Measurements from ENCODE around the gene DNAJB2.

DNA sequence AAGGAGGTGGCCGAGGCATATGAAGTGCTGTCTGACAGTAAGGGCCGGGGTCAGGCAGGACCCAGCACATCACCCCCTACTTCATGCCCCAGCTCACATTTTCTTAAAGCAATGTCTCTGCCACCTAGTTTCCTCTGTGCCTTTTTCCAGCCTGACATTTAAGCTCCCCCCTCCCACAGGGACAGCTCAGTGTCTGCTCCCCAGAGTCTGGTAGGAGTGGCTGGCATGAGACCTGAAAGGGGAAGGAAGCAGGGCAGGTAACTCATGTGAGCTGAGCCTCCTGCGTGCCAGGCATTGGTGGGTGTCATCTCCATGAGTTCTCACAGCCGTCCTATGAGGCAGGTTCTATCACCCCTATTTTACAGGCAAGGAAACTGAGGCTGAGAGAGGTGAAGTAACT lies 1.5 kb downstream of the DNAJB2 start:
- TF ChIP-seq, protein P1, sequence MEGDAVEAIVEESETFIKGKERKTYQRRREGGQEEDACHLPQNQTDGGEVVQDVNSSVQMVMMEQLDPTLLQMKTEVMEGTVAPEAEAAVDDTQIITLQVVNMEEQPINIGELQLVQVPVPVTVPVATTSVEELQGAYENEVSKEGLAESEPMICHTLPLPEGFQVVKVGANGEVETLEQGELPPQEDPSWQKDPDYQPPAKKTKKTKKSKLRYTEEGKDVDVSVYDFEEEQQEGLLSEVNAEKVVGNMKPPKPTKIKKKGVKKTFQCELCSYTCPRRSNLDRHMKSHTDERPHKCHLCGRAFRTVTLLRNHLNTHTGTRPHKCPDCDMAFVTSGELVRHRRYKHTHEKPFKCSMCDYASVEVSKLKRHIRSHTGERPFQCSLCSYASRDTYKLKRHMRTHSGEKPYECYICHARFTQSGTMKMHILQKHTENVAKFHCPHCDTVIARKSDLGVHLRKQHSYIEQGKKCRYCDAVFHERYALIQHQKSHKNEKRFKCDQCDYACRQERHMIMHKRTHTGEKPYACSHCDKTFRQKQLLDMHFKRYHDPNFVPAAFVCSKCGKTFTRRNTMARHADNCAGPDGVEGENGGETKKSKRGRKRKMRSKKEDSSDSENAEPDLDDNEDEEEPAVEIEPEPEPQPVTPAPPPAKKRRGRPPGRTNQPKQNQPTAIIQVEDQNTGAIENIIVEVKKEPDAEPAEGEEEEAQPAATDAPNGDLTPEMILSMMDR (IDR thresholded peaks at IDR 0.05; ENCODE audit: insufficient read depth, low read length), result no peak
- TF ChIP-seq POLR2AphosphoS5 (IDR thresholded peaks at IDR 0.05; ENCODE audit: low read depth), result no peak
